KBM-7 (cell line): ENCODE data around the gene SCLY.

Experiments
- DNase-seq: peaks from one replicate; pipeline ENCODE4 v3.0.0-alpha.2; 2015
- in situ Hi-C: fragments of 300-500 bp; cut with MboI; formaldehyde crosslinking; loops from 2 replicates; pipeline ENCODE4 v1.14.3; 2020; ENCODE audit warnings: low sequenced_read_pairs, low pct_unique_long_range_greater_than_20kb, mixed read lengths

The SCLY gene

DNA sequence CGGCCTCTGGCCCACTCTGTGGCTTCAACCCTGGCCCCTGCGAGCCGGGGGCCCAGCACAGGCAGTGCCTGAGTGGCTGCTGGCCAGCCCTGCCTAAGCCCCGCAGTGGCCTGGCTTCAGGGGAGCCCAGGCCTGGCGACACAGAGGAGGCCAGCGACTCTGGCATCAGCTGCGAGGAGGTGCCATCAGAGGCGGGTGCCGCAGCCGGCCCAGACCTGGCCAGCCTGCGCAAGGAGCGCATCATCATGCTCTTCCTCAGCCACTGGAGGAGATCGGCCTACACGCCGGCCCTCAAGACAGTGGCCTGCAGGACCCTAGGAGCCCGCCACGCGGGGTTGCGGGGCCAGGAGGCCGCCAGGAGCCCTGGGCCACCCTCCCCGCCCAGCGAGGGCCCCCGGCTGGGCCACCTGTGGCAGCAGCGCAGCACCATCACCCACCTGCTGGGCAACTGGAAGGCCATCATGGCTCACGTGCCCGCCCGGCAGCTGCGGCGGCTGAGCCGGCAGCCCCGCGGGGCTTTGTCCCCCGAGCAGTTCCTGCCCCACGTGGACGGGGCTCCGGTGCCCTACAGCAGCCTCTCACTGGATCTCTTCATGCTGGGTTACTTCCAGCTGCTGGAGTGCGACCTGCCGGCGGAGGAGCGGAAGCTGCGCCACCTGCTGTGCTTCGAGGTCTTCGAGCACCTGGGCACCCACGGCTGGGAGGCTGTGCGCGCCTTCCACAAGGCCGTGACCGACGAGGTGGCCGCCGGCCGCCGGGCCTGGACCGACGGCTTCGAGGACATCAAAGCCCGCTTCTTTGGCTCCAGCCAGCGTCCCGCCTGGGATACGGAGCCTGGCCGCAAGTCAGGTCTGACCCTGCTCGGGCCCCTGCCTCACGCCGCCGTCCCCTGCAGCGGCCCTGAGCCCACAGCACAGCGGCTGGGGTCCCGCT lies 70.2 kb downstream of the SCLY start:
- in situ Hi-C loops: no loop called here
- no peak for DNase-seq

- no peak for DNase-seq
- in situ Hi-C loops: no loop called here
Measured at GRCh38 chr2:238131761-238132462, 71.1 kb downstream of the SCLY start.

- in situ Hi-C loops: no loop called here
- DNase-seq: no peak
Measured at GRCh38 chr2:238132463-238133450, 72.0 kb downstream of the SCLY start.

GRCh38 chr2:238133499-238134392 lies 72.9 kb downstream of the SCLY start:
- in situ Hi-C loops: no loop called here
- DNase-seq: no peak

DNA sequence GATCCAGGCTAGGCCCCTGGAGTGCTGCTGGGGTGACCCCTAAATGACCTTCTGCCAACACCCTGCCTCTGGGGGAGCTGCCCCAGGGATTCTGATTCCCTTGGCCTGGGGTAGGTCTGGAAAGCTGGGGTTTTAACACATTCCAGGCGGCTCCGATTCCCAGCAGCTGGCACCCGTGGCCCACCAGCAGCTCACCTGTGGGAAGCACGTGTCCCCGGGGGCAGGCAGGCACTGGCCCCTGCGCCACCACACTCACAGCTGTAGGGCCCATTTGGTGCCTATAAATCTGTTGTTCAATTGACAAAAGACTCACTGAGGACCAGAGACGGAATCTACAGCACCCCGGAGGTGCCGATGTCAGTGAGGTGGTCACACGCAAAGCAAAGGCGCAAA lies 73.6 kb downstream of the SCLY start:
- in situ Hi-C loops: no loop called here
- no peak for DNase-seq

DNA sequence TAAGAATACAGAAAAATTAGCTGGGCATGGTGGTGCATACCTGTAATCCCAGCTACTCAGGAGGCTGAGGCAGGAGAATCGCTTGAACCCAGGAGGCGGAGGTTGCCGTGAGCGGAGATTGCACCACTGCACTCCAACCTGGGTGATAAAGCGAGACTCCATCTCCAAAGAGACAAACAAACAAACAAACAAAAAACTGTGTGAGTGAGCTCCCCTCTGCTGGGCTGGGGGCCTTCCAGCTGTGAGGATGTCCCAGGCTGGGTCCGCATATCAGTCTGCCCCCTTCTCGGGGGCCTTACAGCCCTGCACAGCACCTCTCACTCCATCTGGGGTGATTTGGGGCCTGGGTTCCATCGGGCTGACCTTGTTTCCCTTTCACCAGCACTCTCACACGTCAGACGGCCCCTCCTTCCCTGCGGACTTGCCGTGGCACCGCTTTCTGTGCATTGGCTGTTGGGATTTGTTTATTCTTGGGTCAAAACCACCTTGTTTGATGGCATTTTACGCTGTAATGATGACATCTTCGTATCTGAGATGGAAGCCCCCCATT lies 74.9 kb downstream of the SCLY start:
- no peak for DNase-seq
- in situ Hi-C loops: no loop called here

DNA sequence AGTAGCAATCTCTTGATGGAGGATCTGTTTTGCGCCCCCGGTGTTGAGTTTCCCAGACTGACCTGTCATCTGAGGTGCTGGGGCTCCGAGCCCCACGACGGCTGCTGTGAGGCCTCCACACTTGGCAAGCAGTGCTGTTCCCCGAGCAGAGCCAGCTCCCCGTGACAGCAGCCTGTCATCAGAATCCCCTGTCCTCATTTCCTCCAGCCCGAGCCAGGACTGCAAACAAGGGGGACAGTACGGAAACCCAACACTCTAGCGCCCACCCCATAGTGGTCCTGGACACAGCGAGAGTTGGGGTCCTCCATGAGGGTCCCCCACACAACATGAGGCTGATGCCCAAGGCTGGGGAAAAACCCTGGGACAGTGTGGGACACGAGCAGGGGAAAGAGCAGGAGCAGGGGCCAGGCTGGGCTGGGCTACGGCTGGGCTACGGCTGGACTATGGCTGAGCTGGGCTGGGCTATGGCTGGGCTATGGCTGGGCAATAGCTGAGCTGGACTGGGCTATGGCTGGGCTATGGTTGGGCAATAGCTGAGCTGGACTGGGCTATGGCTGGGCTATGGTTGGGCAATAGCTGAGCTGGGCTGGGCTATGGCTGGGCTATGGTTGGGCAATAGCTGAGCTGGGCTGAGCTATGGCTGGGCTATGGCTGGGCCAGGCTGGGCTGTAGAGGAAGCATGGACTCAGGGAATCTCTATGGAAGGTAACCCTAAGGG lies 76.2 kb downstream of the SCLY start:
- in situ Hi-C loops: no loop called here
- DNase-seq: no peak

DNA sequence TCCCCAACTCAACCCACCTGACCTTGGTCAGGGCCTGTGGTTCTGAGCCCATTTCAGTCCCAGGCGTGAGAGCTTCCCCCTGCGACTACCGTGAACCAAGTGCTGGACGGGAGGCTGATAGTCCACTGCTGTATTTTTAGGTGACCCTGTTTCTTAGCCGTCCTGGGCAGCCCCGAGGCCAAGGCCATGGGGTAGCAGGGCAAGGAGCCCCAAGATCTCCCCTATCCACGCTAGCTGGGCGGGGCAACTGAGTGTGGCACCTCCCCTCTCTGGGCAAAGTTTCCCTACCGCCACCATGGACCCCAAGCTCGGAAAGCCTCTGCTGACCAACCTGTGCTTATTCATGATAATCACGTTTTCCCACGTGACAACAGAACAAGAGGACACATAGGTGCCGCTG lies 77.1 kb downstream of the SCLY start:
- in situ Hi-C loops: no loop called here
- DNase-seq: no peak

- in situ Hi-C loops: no loop called here
- DNase-seq: no peak
Measured at GRCh38 chr2:238138331-238139195, 77.8 kb downstream of the SCLY start, which contains the start of gene KLHL30. KLHL30 (plus strand) TSS chr2:238138668; CDS start chr2:238140755, 2,087 bp downstream.

DNA sequence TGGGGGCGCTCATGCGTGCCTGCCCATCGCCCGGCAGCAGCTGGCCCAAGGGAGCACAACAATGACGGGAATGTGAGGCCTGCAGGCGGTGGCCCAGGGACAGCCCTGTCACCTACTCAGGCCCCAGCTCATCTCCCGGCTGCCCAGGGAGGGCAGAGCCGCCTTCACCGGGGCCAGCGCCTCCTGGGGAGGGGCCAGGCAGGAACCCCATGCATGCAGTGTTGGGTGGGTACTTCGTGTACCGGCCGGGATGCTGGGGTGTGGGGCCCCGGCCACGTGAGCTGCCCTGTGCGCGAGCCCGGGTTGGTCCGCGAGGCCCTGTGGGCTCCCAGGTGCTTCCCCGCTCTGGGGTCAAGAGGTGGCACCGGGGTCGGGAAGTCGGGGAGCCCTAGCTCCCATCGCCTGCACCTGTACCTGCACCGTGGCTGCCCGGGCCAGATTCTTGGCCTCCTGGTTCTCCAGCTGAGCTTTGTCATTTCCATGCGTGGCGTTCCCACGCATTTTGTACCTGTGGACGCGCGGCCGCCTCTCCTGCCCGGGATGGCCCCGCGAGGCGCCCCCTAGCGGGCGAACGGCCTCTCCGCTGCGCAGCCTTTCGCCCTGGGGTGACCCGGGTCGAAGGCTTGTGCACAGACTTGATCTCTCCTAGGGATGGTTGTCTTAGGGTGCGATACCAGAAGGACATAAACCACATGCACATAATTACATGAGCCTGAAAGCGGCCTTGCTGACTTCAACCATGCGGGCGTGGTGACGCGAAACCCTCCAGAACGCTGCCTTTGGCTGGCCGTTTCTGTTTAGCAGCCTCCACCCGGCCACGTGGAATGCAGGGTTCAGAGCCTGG lies 78.6 kb downstream of the SCLY start:
- DNase-seq: peak; percentile 39
- in situ Hi-C loops: no loop called here

- DNase-seq: no peak
- in situ Hi-C loops: no loop called here
Measured at GRCh38 chr2:238140040-238140439, 79.2 kb downstream of the SCLY start.

GRCh38 chr2:238140721-238141540 lies 80.1 kb downstream of the SCLY start:
- in situ Hi-C loops: no loop called here
- no peak for DNase-seq

DNA sequence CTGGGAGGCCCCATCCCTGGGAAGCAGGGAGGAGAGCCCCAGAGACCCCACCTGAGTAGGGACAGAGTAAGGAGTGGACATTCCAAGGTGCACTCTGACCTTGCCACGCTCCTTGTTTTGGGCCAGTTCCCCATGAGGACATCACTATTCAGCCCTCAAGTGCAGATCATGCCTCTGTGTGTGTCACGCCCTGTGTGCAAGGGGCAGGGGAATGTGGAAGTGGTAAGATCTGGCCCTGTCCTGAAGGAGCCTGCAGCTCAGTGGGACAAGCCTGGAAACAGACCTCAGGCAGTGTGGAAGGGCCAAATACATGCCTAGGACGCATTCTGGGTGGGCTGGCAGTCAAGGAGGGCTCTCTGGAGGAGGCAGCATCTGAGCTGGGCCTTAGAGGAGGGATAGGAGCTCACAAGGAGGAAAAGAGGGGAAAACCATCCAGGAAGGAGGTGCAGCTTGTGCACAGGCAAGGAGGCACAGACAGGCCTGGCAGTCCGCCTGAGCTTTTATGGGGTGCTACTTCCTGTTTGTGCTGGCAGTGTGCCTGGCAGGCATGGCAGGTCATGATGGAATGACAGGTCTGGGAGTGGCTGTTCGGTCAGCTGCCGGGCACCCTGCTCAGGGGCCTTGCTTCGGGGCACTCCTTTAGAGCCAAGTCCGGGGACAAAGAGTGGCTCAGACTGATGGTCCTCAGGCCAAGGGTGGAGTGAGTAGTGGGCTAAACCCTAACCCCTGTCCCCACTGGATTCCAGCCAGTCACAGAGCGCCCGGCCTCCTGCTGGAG lies 80.9 kb downstream of the SCLY start:
- DNase-seq: peak; percentile 52
- in situ Hi-C loops: no loop called here
